Stimulated activated naive CD8-positive, alpha-beta T cell treated with anti-CD3 and anti-CD28 coated beads, Interleukin-15, amount 100 ng/mL, for 72 hours (primary cell): Measurements from ENCODE around the gene LIN54.

Experiments
- ATAC-seq: fragments of 150-1000 bp; cut with Tn5 transposase; 2 replicates; pipeline ENCODE4 v1.10.0; 2021; ENCODE audit warnings: mild to moderate bottlenecking, moderate library complexity
- DNase-seq, 2 donors: peaks; one replicate each; pipeline ENCODE4 v3.0.0; 2021 to 2022
- H3K27ac Mint-ChIP-seq, 2 donors: one replicate each; pipeline ENCODE4 v1.8.0; 2022; ENCODE audit warnings: mild to moderate bottlenecking in 2 of 2, mixed read lengths in 2 of 2, moderate library complexity in 2 of 2
- H3K27me3 Mint-ChIP-seq: one replicate; pipeline ENCODE4 v1.8.0; 2022; ENCODE audit warnings: mixed read lengths
- H3K4me1 Mint-ChIP-seq: one replicate; pipeline ENCODE4 v1.8.0; 2022; ENCODE audit warnings: mild to moderate bottlenecking, mixed read lengths
- H3K4me3 Mint-ChIP-seq, 2 donors: one replicate each; pipeline ENCODE4 v1.8.0; 2022; ENCODE audit warnings: mild to moderate bottlenecking in 2 of 2, mixed read lengths in 2 of 2, moderate library complexity in 1 of 2
- H3K9me3 Mint-ChIP-seq, 2 donors: one replicate each; pipeline ENCODE4 v1.8.0; 2022; ENCODE audit warnings: mixed read lengths in 2 of 2

Gene LIN54

GRCh38 chr4:82898322-82899243 lies 112.0 kb downstream of the LIN54 start:
- Mint-ChIP-seq H3K27me3 (no peaks in the 10 kb centered on the region), H3K27ac (peak overlapping the region; percentile 21 to 63), H3K4me1 (peaks cover 27% of the 10 kb centered on the region), H3K4me3 (no peak overlapping the region), H3K9me3 (no peaks in the 10 kb centered on the region)
- ATAC-seq, result no peak
- no peak for DNase-seq

DNA sequence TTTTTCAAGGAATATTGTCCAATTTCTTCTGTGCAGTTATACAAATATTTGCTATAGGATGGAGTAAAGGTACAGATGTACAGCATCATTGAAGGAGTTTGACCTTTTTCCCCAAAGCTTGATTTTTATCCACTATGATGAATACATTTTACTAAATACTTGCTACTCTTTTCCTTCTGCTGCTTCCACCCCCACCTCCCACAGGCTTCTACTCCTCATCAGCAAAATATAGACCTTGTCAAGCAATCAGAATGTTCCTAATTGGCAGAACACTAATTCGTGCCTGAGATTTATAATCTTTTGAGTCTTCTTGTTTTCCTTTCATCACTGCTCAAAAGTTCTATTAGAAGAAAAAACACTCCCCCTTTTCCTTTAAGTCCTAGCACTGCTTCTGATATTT lies 113.9 kb downstream of the LIN54 start:
- no peak for ATAC-seq
- Mint-ChIP-seq H3K9me3 (no peaks in the 10 kb centered on the region), H3K27ac (peak overlapping the region in 1 of 2 donors; percentile 57), H3K27me3 (no peaks in the 10 kb centered on the region), H3K4me3 (peak overlapping the region in 1 of 2 donors; percentile 34), H3K4me1 (peaks cover 32% of the 10 kb centered on the region)
- no peak for DNase-seq

GRCh38 chr4:82893942-82894341 lies 116.7 kb downstream of the LIN54 start:
- Mint-ChIP-seq H3K4me1 (peaks cover 46% of the 10 kb centered on the region), H3K9me3 (no peaks in the 10 kb centered on the region), H3K27ac (no peak overlapping the region), H3K27me3 (no peaks in the 10 kb centered on the region), H3K4me3 (no peak overlapping the region)
- DNase-seq, result no peak
- no peak for ATAC-seq

GRCh38 chr4:82892467-82892802 lies 118.2 kb downstream of the LIN54 start:
- Mint-ChIP-seq H3K27me3 (no peaks in the 10 kb centered on the region), H3K27ac (no peak overlapping the region), H3K4me3 (peak overlapping the region; percentile 10 to 92), H3K9me3 (no peaks in the 10 kb centered on the region), H3K4me1 (peaks cover 46% of the 10 kb centered on the region)
- no peak for DNase-seq
- no peak for ATAC-seq

GRCh38 chr4:82891707-82892466 lies 118.7 kb downstream of the LIN54 start:
- Mint-ChIP-seq H3K4me3 (peak overlapping the region; percentile 92), H3K27ac (peak overlapping the region; percentile 94 to 96), H3K4me1 (peaks cover 47% of the 10 kb centered on the region), H3K27me3 (no peaks in the 10 kb centered on the region), H3K9me3 (no peaks in the 10 kb centered on the region)
- no peak for DNase-seq
- ATAC-seq, result no peak

GRCh38 chr4:82890901-82891706 lies 119.5 kb downstream of the LIN54 start, which contains the start of gene SEC31A:
Gene SEC31A (minus strand): TSS chr4:82891153. CDS start chr4:82881936, 9,217 bp downstream.
- Mint-ChIP-seq H3K4me1 (peaks cover 51% of the 10 kb centered on the region), H3K27ac (peak within 1 kb of the TSS; percentile 94 to 96), H3K27me3 (no peaks in the 10 kb centered on the region), H3K9me3 (no peaks in the 10 kb centered on the region), H3K4me3 (peak within 1 kb of the TSS; percentile 92)
- DNase-seq (peak; percentile 97), ATAC-seq (peak; percentile 97)

DNA sequence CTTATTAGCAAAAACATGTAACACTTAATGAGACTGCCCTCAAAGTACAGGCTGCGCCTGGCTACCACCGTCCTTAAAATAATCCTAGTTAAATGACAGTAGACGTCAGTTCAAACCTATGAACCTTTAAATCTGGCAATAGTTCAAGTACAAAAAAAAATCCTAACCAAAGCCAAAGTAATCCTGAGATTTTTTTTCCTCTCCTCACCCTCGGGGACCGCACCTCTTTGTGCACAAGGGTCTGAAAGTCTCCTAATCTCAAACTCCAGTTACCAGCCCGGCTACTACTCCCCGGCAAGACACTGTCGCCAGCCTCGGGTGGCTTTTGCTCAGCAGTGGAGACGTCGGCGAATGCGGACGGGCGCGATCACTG lies 120.1 kb downstream of the LIN54 start:
- peak overlapping the region; percentile 92 for H3K4me3 Mint-ChIP-seq
- peak; percentile 0 for ATAC-seq
- no peak for DNase-seq
- H3K27ac Mint-ChIP-seq, result peak overlapping the region; percentile 94 to 96
- no peaks in the 10 kb centered on the region for H3K27me3 Mint-ChIP-seq
- no peaks in the 10 kb centered on the region for H3K9me3 Mint-ChIP-seq
- H3K4me1 Mint-ChIP-seq, result peaks cover 57% of the 10 kb centered on the region

DNA sequence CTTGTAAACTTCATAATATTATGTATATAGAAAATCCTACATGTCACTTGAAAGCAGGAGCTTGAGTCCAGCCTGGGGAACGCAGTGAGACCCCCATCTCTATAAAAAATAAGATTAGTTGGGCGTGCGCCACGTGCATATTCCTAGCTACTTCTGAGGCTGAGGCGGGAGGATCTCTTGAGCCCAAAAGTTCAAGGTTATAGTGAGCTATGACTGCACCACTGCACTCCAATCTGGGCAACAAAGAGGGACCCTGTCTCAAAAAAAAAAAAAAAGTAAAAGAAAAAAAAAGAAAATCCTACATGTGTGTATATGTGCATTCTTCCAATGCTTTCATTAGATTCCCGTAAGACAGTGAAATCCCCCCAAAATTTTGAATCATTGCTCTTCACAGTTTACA lies 121.3 kb downstream of the LIN54 start:
- no peaks in the 10 kb centered on the region for H3K27me3 Mint-ChIP-seq
- H3K4me3 Mint-ChIP-seq, result peak overlapping the region; percentile 92
- H3K27ac Mint-ChIP-seq, result no peak overlapping the region
- peaks cover 63% of the 10 kb centered on the region for H3K4me1 Mint-ChIP-seq
- ATAC-seq (no peak), DNase-seq (no peak)
- no peaks in the 10 kb centered on the region for H3K9me3 Mint-ChIP-seq

GRCh38 chr4:82886147-82886942 lies 124.3 kb downstream of the LIN54 start:
- no peaks in the 10 kb centered on the region for H3K27me3 Mint-ChIP-seq
- no peak overlapping the region for H3K27ac Mint-ChIP-seq
- H3K4me1 Mint-ChIP-seq, result peaks cover 48% of the 10 kb centered on the region
- H3K9me3 Mint-ChIP-seq, result no peaks in the 10 kb centered on the region
- DNase-seq (no peak), ATAC-seq (no peak)
- H3K4me3 Mint-ChIP-seq, result no peak overlapping the region

DNA sequence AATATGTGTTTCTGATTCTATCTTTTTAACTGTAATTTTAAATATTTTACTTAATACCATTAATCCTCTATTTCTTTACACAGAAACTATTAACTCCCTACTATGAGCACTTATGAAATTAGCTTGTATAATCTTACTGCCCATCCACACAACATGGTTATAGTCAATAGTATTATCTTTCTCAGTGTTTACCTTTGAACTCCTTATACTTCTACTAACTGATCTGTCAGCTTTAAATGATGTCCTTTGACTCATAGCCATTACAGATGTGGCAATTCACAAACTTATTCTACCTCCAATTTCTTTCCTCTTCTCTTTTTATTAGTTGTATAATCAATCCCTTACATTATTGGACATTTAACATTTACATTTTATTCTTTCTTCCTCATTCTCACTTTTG lies 125.2 kb downstream of the LIN54 start:
- ATAC-seq, result no peak
- Mint-ChIP-seq H3K27me3 (no peaks in the 10 kb centered on the region), H3K4me3 (no peak overlapping the region), H3K4me1 (peaks cover 45% of the 10 kb centered on the region), H3K27ac (no peak overlapping the region), H3K9me3 (no peaks in the 10 kb centered on the region)
- no peak for DNase-seq
